HG03025 (cell line): ENCODE data around the gene SPOCK2.
"Not testable (repeated sequence)": the region's sequence is repeated elsewhere in the genome, so short reads cannot be mapped to it uniquely, and the experiment has no call there.

Source experiments
- ATAC-seq: cut with Tn5 transposase; IDR thresholded peaks from one replicate; pipeline ENCODE4 v1.9.1; 2021; ENCODE audit warnings: mild to moderate bottlenecking, moderate library complexity; ENCODE audit not compliant: unreplicated experiment, low FRiP score

The SPOCK2 gene, protein sequence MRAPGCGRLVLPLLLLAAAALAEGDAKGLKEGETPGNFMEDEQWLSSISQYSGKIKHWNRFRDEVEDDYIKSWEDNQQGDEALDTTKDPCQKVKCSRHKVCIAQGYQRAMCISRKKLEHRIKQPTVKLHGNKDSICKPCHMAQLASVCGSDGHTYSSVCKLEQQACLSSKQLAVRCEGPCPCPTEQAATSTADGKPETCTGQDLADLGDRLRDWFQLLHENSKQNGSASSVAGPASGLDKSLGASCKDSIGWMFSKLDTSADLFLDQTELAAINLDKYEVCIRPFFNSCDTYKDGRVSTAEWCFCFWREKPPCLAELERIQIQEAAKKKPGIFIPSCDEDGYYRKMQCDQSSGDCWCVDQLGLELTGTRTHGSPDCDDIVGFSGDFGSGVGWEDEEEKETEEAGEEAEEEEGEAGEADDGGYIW

DNA sequence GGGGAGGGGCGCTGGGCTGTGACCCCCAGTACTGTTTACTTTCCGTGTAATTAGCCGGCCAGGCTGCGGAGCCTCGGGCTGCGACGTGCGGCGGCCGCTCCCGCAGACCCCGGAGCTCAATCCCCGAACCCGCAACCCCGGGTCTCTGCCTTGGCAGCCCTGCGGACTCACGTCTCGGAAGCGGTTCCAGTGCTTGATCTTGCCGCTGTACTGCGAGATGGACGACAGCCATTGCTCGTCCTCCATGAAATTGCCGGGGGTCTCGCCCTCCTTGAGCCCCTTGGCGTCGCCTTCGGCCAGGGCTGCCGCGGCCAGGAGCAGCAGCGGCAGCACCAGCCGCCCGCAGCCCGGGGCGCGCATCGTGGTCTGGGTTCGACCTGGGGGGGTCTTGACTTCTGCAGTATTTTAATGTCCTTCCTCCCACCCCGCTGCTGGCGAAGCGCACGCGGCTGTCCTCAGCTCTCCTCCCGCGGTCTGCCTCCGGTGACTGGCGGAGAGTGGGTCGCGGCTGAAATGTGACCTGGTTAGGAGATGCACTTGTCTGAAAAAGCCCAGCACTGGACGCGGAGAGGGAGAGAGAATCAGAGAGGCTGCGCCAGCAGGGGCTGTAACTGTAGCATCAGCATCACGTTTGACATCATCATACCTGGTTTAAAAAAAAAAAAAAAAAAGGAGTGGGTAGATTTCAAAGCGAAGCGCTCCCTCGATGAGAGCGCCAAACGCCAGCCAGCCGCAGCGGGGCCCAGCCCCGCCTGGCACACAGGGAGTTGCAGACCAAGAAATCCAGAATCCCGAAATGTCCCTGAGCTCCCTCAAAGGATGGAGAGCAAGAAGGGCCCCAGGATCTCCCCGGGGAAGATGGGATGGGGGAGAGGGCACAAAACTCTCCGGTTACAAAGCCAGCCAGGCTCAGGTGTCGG, at the start of gene SPOCK2:
TSS of gene SPOCK2 (minus strand) at position 583 of the 920 bp plus-strand sequence. CDS start at position 360, 223 bp downstream.
- no peak for ATAC-seq

DNA sequence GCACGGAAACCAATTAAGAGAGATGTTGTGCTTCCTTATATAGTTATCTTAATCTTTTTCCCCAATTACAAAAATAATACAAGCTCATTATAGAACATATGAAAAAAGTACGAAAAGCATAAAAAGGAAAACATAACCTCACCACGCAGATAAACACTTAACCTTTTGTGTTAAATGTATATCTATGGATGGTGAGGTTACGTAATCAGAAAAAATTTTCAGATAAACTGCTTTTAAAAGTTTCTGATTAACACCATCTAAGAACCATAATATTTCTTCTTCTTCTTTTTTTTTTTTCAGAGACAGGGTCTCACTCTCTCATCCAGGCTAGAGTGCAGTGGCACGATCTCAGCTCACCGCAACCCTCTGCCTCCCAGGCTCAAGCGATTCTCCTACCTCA, 49.2 kb upstream of the SPOCK2 start:
- no peak for ATAC-seq

DNA sequence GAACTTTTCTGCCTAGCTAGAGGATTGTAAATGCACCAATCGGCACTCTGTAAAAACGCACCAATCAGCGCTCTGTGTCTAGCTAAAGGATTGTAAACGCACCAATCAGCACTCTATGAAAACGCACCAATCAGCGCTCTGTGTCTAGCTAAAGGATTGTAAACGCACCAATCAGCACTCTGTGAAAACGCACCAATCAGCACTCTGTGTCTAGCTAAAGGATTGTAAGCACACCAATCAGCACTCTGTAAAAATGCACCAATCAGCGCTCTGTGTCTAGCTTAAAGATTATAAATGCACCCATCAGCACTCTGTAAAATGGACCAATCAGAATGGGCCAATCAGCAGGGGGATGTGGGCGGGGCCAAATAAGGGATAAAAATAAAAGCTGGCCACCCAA, 47.9 kb upstream of the SPOCK2 start:
- not testable (repeated sequence) for ATAC-seq

DNA sequence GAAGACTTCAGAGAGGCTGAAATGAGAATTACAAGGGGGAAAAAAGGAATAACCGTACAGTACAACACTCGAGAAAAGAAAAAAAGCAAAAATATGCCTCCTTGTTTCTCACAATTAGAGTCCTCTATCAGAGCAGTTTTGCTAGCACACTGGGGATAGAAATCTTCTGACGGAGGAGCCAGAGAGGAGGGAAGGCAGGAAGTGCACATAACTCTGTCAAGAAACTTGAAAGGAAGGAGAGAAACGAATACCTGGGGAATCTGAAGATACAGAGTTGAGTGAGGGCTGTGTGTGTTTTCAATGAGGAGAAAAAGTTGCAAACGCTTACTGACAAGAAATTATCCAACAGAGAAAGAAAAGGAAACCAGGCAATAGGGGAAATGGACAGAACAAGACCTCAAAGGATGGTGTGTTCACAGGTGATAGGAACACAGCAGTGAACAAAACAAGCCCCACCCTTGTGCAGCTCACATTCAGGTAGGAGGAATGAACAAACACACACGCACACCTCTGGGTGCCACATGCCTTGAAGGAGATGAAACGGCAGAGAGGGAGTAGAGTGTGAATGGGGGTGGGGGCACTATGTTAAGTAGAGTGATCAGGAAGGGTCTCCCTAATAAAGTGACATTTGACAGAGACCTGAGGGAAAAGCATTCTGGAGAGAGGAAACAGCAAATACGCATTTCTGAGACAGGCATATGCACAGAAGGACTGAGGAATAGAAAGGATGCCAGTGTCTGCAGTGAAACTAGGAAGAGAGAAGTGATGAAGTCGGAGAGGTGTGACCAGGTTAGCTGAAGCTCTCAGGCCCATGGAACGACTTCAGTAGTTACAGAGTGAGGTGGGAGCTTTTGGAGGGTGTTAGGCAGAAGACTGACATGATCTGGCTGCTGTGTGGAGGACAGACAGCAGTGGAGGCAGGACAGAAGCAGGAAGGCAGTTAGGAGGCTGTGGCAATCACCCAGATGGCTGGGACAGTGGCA, 46.7 kb upstream of the SPOCK2 start:
- no peak for ATAC-seq

DNA sequence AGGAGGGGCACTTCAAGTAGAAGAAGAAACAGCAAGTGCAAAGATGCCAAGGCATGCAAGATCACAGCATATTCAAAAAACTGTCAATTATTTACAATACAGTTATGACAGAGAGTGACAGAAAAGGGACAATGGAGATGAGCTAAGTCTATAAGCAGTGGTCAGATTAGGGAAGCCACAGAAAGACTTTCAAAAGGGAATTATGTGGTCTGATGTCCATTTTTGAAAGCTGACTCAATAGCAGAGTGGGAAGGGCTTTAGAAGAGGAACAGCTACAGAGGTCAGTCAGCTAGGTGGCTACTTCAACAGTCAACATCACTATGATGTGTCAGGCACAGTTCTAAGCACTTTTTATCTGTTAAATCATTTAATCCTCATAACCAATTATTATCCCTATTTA, 45.2 kb upstream of the SPOCK2 start:
- ATAC-seq, result no peak

DNA sequence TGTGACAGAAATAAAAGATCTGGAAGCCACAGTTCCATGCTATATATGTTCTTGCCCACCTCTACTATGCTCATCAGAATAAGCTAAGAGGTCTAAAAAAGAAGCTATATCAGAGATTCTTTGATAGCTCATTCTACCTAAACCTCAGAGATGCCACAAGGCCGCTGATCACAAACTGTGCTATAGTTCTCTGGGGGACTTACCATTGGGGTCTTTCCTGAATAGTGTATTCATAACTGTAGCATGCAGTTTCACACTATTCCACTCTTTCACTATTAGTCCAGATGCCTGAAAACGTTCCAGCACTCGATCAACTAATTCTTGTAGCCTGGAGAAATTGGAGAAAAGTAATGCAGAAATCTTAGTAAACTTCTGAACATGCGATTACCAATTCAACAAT, 44.5 kb upstream of the SPOCK2 start:
- no peak for ATAC-seq

DNA sequence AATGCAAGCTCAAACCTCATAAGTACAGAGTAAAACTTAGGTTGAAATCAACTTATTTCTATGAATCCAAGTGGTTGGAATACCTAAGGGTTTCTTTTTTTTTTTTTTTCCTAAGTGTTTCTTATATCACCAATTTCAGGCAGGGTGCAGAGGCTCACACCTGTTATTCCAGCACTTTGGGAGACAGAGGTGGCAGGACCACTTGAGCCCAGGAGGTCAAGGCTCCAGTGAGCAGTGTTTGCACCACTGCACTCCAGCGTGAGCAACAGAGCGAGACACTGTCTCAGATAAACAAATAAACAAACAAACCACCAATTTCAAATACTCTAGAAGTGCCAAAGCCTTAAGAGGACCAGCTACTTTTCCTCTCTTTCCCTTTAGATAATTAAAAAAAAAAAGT, 39.2 kb upstream of the SPOCK2 start:
- no peak for ATAC-seq

DNA sequence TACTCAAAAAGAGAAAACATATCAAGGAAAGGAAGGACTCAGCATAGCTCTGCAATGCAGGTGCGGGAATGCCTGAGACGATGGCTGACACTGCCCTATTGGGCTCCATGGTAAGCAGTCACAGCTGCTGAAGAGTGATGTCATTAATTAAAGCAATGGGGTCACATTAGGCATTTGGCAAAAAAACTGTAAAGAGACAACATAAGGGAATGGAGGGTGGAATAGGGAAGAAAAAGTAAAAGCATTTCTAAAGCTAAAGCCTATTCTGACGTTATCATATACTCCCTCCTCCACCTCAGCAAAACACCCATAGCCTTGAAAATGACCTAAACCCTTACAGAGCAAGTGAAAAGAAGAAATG, 38.5 kb upstream of the SPOCK2 start:
- ATAC-seq, result no peak

DNA sequence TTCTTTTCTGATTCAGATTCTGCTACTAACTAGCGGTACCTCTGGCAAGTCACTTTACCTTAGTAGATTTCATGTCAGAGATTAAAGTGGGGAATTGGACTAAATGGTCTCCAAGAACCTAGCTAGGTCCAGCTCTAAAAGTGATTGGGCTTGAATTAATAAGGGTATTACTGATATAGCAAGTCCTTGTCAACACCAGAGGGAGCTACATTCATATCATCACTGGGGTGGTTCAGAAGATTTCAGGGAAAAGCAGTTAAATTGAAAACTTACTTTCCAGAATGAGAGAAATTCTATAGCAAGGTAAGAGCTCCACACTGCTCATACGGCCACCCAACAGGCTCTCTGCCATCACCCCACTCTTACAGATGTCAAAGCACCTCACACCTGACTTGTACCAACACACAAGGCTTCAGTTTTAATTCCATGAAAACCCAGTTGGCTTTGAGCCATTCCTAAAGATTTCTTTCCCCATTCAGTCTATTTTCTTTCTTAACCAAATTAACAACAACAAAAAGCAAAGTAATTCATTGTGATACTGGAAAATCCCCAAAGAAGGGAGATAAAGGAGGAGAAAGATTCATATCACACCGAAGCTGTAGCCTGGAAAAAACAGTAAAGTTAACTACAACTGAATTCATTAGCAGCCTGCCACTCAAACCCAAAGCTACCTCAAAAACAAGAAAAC, 38.0 kb upstream of the SPOCK2 start:
- ATAC-seq, result no peak

DNA sequence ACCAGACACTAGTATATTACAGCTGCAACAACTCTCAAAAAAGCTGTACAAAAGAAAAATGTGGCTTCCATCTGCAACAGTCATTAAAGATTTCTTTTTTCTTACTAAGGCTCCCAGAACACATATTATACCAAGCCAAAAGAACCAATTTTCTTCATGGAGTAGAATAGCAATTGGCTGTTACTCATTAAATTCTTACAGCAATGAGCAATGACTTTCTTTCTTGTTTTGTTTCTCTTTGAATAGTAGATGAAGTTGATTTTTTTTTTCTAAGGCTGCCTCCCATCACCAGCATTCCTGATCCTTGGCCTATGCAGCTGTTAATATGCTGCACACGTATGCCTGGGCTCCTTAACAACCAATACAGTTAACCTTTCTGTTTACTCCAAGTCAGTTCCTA, 36.6 kb upstream of the SPOCK2 start:
- no peak for ATAC-seq

DNA sequence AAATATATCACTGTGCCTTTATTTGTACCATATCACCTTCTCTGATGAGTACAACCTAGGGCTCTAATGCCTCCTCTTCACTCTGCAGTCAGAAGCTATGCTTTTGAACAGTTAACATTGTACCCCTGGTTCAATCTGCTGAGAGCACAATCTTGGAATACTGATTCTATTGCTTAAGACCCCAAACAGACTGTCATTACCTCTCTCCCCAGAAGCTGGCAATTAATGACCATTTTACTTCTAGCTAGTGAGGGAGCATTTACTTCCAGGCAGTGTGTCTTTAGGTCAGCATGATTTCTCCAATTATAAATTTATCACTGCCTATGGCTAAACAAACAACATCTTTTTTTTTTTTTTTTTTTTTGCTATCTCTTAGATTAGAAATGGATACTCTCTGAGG, 36.0 kb upstream of the SPOCK2 start:
- ATAC-seq, result no peak

DNA sequence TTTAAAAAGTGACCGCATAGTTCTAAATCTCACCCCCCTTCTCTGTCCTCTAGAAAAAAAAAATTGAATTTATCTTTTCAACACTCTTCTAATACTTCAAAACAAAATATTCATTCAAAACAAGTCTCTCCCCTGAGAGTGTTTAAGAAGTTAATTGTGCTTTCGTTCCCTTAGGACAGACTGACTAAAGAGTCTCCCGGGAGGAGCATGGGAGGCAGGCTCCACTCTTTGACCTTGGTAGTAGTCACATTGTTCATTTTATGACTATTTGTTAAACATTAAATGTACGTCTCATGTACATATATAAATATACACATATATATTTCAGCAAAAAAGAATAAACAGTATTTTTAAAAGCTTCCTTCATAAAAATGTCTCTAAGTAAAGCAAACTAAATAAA, 35.3 kb upstream of the SPOCK2 start:
- ATAC-seq, result no peak

DNA sequence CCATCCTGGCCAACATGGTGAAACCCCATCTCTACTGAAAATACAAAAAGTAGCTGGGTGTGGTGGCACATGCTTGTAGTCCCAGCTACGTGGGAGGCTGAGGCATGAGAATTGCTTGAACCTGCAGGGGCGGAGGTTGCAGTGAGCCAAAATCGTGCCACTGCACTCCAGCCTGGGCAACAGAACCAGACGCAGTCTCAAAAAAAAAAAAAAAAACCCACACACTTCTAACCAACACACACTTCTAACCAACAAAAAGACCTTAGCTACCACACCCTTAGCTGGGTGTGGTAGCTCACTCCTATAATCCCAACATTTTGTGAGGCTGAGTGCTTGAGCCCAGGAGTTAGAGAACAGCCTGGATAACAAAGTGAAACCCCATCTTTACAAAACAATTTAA, 33.9 kb upstream of the SPOCK2 start:
- ATAC-seq, result no peak

DNA sequence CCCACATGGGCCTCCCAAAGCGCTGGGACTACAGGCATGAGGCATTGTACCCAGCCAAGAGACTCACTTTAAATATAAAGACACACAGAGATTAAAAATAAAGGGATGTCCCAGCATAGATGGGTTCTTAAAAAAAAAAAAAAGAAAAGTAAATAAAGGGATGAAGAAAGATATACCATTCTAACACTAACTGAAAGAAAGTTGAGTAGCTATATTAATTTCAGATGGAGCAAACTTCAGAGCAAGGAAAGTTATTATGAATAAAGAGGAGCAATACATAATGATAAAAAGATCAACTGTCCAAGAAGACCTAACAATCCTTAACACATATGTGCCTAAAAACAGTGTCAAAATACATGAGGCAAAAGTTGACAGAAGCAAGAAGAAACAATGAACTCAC, 33.0 kb upstream of the SPOCK2 start:
- no peak for ATAC-seq

DNA sequence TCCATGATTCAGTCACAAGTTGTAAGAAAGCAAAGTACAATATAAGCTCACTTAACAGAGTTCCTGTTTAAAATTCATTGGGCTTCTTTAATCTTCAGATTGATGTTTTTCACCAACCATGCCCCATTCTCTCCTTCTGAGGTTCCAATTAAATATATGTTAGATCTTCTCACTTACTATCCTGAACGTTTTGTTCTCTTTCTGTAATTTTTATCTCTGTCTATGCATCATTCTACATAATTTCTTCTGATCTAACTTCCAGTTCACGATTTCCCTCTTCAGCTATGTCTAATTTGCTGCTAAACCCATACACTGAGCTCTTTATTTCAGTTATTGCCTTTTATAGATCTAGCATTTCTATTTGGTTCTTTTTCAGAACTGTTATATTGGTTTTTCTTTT, 28.0 kb upstream of the SPOCK2 start:
- no peak for ATAC-seq

DNA sequence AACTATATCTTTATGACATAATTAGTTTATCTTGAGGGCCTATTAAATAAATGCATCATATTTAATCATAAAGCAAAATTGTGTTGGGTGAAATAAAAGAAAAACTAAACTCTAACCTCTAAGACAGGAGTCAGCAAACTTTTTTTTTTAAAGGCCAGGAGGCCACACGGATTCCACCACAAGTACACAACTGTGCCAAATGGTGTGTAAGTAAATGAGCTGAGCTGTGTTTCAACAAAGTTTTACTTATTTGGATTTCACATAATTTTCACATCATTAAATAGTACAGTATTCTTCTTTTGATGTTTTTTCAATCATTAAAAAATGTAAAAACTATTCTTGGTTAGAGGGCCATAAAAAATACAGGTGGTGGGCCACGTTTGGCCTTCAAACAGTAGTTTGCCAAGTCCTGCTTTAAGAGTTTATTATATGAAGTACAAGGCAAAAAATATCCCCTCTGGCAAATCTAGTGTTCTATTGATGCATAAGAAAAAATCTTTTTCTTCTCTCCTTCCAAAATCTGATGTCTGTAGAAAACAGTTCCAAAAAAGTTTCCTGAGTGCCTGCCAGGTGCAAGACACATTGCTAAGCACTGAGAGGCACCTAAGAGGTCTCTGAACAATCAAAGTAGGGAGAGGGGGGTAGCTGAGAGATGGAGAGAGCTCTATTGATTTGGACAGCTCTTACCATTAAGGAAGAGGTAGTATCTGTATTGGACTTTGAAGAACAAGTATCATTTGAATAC, 26.5 kb upstream of the SPOCK2 start:
- ATAC-seq, result no peak

DNA sequence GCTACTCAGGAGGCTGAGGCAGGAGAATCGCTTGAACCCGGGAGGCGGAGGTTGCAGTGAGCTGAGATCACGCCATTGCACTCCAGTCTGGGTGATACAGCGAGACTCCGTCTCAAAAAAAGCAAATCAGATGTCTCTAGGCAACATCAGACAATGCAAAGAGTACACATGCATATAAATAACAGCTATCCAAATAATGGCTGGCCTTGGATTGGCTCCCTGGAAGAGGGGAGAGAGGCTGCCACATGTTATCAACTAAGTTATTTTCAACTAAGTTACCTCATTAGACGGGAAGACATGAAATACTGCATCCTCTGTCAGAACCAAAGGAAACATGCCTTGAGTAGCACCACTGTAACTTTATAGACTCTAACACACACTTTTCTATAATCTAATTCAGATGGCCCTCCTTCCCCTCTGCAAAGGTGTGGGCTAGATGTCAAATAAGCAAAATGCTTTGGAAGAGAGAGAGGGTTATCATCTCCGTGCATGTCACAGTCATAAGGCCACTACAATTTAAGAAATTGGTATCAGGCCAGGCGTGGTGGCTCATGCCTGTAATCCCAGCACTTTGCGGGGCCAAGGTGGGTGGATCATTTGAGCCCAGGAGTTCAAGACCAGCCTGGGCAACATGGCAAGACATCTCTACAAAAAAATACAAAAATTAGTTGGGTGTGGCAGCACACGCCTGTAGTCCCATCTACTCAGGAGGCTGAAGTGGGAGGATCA, 22.5 kb upstream of the SPOCK2 start:
- no peak for ATAC-seq

DNA sequence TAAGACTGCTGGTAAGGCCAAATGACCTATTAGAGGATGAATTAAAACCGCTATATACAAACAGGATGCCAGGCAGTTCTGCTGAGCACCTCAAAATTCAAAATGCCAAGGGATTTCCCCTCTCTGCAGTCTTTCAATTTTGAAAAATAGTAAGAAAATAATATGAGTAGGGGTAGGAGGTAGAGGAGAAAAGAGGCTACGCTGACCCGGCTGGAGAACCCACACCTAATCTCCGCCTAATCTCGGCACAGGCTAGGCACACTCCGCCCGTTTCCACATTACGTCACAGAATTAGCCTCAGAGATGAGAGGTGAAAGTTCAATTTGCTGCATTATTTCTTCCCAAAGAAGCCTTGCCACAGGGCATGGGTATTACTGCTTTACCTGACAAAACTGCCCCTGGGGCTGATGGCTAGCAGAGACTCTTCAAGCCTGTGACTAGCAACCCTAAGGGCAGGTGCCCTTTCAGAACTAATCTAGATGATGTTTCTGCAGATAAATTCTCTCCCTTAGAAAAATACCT, 21.3 kb upstream of the SPOCK2 start:
- no peak for ATAC-seq
